Stomach smooth muscle (tissue), 2 donors: ENCODE results near the gene PTGES2.
"Not testable (repeated sequence)": the region's sequence is repeated elsewhere in the genome, so short reads cannot be mapped to it uniquely, and the experiment has no call there.

Source experiments
- H3K27ac ChIP-seq: one replicate; pipeline ENCODE4 v1.7.0; 2013; ENCODE audit warnings: mild to moderate bottlenecking, low read length, inconsistent platforms
- H3K27me3 ChIP-seq, 2 donors: one replicate each; pipeline ENCODE4 v1.7.0; 2013; ENCODE audit warnings: low read length in 2 of 2; ENCODE audit not compliant: insufficient read depth in 2 of 2, control insufficient read depth in 1 of 2
- H3K36me3 ChIP-seq, 2 donors: one replicate each; pipeline ENCODE4 v1.7.0; 2013; ENCODE audit warnings: low read length in 2 of 2; ENCODE audit not compliant: control insufficient read depth in 2 of 2, insufficient read depth in 2 of 2
- H3K4me1 ChIP-seq: one replicate; pipeline ENCODE4 v1.7.0; 2013; ENCODE audit warnings: low read length; ENCODE audit not compliant: control insufficient read depth, insufficient read depth
- H3K4me3 ChIP-seq, 2 donors: one replicate each; pipeline ENCODE4 v1.7.0; 2013; ENCODE audit warnings: low read length in 2 of 2
- H3K9ac ChIP-seq, 2 donors: one replicate each; pipeline ENCODE4 v1.7.0; 2013; ENCODE audit warnings: low read length in 2 of 2, mild to moderate bottlenecking in 1 of 2
- H3K9me3 ChIP-seq, 2 donors: one replicate each; pipeline ENCODE4 v1.7.0; 2013; ENCODE audit warnings: low read length in 2 of 2; ENCODE audit not compliant: control insufficient read depth in 2 of 2
- donor health status: healthy.
- donor health status: Pancreatic carcinoma.

The PTGES2 gene

GRCh38 chr9:128145536-128145935 lies 18.0 kb upstream of the PTGES2 start:
- Histone ChIP-seq H3K9me3 (no peaks in the 10 kb centered on the region), H3K36me3 (no peaks in the 10 kb centered on the region), H3K27ac (no peak overlapping the region), H3K4me3 (no peak overlapping the region), H3K9ac (no peak overlapping the region), H3K4me1 (peaks cover 3% of the 10 kb centered on the region), H3K27me3 (no peaks in the 10 kb centered on the region)

- H3K4me3 ChIP-seq: no peak overlapping the region
- H3K27ac ChIP-seq: no peak overlapping the region
- no peak overlapping the region for H3K9ac ChIP-seq
Observed at GRCh38 chr9:128144239-128145181, 17.0 kb upstream of the PTGES2 start.

GRCh38 chr9:128143525-128144238 lies 16.2 kb upstream of the PTGES2 start:
- no peak overlapping the region for H3K9ac ChIP-seq
- H3K36me3 ChIP-seq: no peaks in the 10 kb centered on the region
- H3K27ac ChIP-seq: no peak overlapping the region

More at GRCh38 chr9:128144239-128145181, 17.0 kb upstream of the PTGES2 start:
- H3K36me3 ChIP-seq: no peaks in the 10 kb centered on the region
- H3K9me3 ChIP-seq: no peaks in the 10 kb centered on the region
- H3K27me3 ChIP-seq: no peaks in the 10 kb centered on the region
- peaks cover 3% of the 10 kb centered on the region for H3K4me1 ChIP-seq

GRCh38 chr9:128142596-128142995 lies 15.1 kb upstream of the PTGES2 start:
- Histone ChIP-seq H3K9me3 (no peaks in the 10 kb centered on the region), H3K36me3 (no peaks in the 10 kb centered on the region), H3K27ac (no peak overlapping the region), H3K27me3 (no peaks in the 10 kb centered on the region), H3K4me1 (no peaks in the 10 kb centered on the region), H3K9ac (no peak overlapping the region), H3K4me3 (no peak overlapping the region)

More at GRCh38 chr9:128143525-128144238, 16.2 kb upstream of the PTGES2 start:
- Histone ChIP-seq H3K9me3 (no peaks in the 10 kb centered on the region), H3K27me3 (no peaks in the 10 kb centered on the region), H3K4me3 (no peak overlapping the region), H3K4me1 (peaks cover 3% of the 10 kb centered on the region)

- no peaks in the 10 kb centered on the region for H3K36me3 ChIP-seq
- H3K4me3 ChIP-seq: no peak overlapping the region
- no peak overlapping the region for H3K9ac ChIP-seq
- no peak overlapping the region for H3K27ac ChIP-seq
- no peaks in the 10 kb centered on the region for H3K4me1 ChIP-seq
- no peaks in the 10 kb centered on the region for H3K9me3 ChIP-seq
- no peaks in the 10 kb centered on the region for H3K27me3 ChIP-seq
Observed at GRCh38 chr9:128142061-128142460, 14.5 kb upstream of the PTGES2 start.

GRCh38 chr9:128141604-128142003 lies 14.1 kb upstream of the PTGES2 start:
- Histone ChIP-seq H3K36me3 (no peaks in the 10 kb centered on the region), H3K27ac (no peak overlapping the region), H3K4me3 (no peak overlapping the region), H3K4me1 (no peaks in the 10 kb centered on the region), H3K27me3 (no peaks in the 10 kb centered on the region), H3K9ac (no peak overlapping the region), H3K9me3 (no peaks in the 10 kb centered on the region)

- H3K27me3 ChIP-seq: no peaks in the 10 kb centered on the region
- H3K4me1 ChIP-seq: no peaks in the 10 kb centered on the region
- H3K4me3 ChIP-seq: no peak overlapping the region
- H3K9ac ChIP-seq: no peak overlapping the region
- no peaks in the 10 kb centered on the region for H3K9me3 ChIP-seq
- no peak overlapping the region for H3K27ac ChIP-seq
- no peaks in the 10 kb centered on the region for H3K36me3 ChIP-seq
Observed at GRCh38 chr9:128139621-128140020, 12.1 kb upstream of the PTGES2 start.

GRCh38 chr9:128138001-128138400 lies 10.5 kb upstream of the PTGES2 start:
- Histone ChIP-seq H3K27ac (no peak overlapping the region), H3K36me3 (no peaks in the 10 kb centered on the region), H3K27me3 (no peaks in the 10 kb centered on the region), H3K4me1 (no peaks in the 10 kb centered on the region), H3K4me3 (no peak overlapping the region), H3K9me3 (no peaks in the 10 kb centered on the region), H3K9ac (no peak overlapping the region)

- Histone ChIP-seq H3K9ac (no peak overlapping the region), H3K4me3 (no peak overlapping the region), H3K36me3 (no peaks in the 10 kb centered on the region), H3K4me1 (no peaks in the 10 kb centered on the region), H3K27ac (no peak overlapping the region), H3K9me3 (no peaks in the 10 kb centered on the region), H3K27me3 (no peaks in the 10 kb centered on the region)
Observed at GRCh38 chr9:128136816-128137793, 9.6 kb upstream of the PTGES2 start.

- H3K36me3 ChIP-seq, H3K27me3 ChIP-seq, H3K9ac ChIP-seq: not testable (repeated sequence)
Observed at GRCh38 chr9:128135561-128135960, 8.0 kb upstream of the PTGES2 start.

More at GRCh38 chr9:128135561-128135960, 8.0 kb upstream of the PTGES2 start:
- H3K27ac ChIP-seq, H3K4me3 ChIP-seq, H3K9me3 ChIP-seq, H3K4me1 ChIP-seq: not testable (repeated sequence)
